DMS53 treated with DMSO at 0.1 percent for 48 hours (cell line): ENCODE measurements around the gene PHF21B.
A peak's percentile ranks its signal among the peaks of the same experiment; 100 is the strongest.
"Not testable (repeated sequence)": the region's sequence is repeated elsewhere in the genome, so short reads cannot be mapped to it uniquely, and the experiment has no call there.

ENCODE experiments used
- DNase-seq: peaks from one replicate; lab custom pipeline; 2025; ENCODE audit not compliant: unreplicated experiment; lab: John Stamatoyannopoulos, UW

Gene PHF21B

DNA sequence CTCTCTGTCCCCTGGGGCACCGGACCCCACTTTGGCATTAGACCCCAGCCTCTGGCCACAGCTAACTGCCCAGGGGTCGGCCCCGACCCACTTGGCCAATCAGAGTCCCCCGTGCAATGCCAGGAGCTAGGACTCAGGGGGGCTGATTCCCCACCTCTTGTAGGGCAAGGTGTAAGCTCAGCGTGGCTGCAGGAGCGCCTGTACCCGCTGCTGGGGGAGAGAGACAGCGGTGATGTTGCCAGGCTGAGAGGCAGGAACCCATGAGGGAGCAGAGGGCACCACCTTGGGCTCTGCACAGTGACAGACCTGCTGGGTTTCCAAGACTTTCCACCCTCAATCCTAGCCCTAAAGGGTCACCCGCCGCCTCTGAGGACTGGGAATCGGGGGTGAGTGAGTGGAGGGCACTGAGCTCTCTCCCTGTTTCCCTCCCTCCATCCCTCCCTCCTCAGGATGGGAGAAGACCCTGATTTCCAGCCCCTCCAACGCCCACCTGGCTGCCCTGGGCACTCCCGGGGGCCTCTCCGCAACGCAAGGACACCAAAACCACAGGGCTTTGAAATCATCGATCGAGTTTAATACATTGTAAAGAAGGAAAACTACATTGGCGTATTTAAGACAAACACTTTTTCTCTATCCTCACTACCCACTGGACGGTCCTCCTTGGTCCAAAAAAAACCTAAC lies 129.1 kb downstream of the PHF21B start:
- no peak for DNase-seq

DNA sequence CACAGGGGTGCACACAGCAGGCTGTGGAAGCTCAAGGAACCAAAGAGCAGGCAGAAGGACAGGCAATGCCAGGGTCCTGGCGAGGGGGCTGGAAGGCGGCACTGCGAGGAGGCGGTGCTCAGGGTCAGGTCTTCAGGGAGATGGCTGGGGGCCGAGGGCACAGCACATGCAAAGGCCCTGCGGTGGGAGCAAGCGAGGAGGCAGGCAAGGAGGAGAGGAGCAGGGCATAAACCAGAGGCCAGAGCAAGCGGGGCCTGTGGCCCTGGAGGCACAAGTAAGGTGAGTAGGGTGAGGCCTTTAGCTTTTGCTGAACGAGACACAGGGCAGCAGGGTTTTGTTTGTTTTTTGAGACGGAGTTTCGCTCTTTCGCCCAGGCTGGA lies 130.5 kb downstream of the PHF21B start:
- DNase-seq: no peak

DNA sequence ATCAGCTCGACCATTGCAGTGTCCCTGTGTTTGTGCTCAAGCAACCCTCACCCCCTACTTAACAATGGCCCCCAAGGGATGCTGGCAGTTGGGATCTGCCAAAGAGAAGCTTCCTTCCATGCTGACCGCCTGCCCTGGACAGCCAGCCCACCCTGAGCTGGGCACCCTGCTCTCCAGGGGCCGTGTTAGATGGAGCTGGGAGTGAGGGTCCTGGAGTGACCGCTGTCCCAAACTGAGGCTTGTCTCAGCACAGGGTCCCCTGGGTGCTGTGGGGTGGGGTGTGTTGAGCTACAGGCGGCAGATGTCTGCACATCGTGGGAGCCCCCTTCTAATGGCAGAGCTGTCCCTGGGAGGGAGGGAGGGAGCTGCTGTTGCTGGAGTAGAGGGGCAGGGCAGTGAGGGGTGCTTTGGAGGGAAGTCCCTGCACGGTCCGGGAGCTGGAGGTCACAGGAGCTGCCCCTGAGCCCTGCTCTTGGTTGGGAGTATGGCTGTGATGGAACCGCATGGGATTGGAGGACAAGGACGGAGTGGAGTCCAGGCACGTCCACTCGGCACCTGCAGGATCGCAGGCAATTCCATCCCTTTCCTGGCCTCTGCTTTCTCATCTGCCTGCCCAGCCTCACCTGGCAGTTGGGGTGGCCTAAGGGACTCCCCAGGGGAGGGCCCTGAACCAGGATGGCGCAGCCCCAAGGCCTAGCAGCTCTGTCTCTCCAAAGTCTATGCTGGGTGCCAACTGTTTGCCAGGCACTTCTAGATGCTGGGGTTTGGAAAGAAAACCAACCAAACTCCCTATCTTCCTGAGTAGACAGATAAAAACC lies 131.1 kb downstream of the PHF21B start:
- DNase-seq: no peak

DNA sequence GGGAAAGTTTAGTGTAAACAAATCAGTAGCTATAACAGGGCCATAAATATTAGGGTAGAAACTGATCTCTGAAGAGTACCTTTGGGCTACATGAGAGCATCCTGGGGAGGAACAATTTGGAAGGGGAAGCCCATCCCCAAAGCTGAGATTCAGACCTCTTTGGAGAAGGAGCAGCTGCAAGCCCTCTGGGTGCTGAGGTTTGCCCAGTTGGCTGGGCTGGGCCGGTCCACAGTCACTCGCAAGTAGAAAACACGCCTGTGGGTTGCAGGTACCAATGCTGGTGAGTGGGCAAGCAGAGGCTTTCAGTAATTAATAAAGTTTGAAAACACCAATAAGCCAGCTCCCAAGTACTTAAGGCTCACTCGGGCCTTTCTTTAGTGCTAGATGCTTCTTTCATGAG lies 132.9 kb downstream of the PHF21B start:
- DNase-seq: no peak

DNA sequence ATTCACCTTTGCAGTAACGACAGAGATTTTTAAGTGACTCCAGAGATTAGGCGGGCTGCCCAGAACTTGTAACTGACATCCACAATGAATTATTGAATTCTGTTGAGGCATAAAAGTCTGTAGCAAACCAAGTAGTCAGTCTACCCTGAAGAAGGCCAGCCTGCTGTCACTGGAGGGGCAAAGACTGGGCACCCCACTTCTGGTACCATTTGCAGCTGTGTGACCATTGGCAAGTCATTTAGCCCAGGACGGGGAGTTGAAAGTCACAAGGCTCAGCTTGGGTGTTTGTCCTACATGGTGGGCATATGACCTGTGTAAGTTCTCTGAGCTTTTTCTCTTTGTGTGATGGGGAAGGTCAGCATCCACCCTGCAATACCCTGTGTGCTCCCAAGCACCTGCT lies 138.0 kb downstream of the PHF21B start:
- no peak for DNase-seq

DNA sequence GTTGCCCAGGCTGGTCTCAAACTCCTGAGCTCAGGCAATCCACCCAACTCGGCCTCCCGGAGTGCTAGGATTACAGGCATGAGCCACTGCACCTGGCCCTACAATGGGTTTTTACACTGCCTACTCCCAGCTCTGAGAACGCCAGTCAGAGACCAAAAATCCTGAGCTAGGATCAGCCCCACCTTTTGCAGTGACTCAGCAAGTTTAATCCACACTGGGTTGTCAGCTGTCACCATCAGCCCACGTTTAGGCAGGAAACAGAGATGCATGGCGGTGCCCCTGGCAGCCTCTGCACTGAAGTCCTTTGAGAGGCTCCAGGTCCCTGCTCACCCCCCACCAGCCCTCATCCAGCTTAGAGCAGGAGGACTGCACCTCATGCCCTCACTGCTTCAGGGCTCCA lies 139.8 kb downstream of the PHF21B start:
- DNase-seq: peak; percentile 26

DNA sequence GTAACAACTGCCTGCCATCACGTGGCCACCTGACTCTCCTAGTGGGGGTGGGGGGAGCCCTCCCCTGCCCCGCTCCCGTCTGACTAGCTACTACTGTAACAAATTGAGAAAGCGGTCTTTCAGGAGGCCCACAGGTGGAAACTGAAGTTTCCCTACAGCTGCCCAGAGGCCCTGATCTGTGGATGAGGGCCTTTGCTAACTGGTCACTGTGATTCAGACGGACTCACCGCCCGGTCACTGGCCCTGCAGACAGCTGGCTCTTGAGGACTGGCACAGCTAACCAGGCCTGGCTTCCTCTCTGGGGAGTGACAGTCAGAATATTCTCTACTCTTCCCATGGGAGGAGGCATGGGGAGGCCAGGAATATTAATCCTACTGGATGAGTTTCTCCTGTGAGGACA lies 140.6 kb downstream of the PHF21B start:
- no peak for DNase-seq

DNA sequence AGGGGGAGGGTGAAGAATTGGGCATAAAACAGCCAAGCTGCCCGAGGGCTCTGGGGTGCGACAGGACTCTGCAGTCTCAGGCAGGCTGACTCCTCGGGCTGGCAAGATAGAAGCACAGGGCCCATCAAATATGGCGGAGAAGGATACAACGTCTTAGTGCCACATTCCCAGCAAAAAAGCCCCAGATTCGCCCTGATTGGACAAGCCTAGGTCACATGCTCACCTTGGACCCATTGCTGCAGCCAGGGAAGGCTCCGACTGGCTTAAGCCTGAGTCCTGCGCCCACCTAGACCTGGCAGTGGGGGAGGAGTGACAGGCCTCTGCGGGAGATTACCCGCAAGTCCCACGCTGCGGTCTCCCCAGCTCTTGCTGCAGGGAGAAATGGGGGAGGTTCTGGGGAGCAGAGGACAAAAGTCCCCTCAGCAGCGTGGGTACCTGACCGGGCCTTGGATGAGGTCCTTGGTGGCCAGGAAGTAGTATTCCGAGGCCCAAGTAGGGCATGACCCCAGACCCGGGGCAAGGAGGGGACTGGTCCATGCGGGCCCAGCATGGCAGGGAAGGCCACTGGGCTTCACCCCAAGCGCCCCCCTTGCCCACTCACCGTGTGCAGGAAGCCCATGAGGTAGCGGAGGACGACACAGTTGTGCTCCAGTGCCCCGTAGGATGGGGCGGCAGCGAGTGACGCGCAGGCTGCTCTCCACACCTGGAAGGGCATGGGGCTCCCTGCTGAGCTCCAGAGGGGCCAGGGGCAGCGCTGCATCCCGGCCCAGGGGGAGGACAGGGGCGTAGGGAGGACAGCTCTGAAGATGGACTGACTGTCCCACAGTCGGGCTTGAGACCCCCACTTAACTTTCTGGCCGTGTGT lies 144.4 kb downstream of the PHF21B start:
- no peak for DNase-seq

DNA sequence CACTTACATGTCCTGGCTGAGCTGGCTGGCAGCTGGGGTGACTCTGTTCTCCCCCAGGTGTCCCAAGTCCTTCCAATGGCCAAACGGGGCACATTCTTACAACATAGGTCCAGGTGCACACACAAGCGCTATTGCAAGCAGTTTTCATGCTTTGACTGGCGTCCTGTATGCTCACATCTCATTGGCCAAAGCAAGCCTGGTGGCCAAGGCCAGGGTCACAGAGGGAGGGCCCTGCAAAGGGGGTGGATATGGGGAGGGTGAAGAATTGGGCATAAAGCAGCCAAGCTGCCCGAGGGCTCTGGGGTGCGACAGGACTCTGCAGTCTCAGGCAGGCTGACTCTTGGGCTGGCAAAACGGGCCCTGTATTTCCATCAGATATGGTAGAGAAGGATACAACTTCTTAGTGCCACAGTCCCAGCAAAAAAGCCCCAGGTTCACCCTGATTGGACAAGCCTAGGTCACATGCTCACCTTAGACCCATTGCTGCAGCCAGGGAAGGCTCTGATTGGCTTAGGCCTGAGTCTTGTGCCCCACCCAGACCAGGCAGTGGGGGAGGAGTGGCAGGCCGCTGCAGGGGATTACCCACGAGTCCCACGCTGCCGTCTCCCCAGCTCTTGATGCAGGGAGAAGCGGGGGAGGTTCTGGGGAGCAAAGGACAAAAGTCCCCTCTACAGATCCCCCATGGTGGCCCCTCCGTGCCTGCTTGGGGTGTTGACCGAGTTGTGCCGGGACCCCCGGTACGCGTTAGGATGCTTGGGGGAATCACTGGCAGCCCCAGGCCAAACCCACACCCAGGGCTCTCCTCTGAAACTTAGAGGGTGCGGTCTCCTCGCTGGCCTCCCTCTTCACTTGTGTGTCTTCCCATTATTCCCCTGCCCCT lies 146.6 kb downstream of the PHF21B start:
- DNase-seq: no peak

DNA sequence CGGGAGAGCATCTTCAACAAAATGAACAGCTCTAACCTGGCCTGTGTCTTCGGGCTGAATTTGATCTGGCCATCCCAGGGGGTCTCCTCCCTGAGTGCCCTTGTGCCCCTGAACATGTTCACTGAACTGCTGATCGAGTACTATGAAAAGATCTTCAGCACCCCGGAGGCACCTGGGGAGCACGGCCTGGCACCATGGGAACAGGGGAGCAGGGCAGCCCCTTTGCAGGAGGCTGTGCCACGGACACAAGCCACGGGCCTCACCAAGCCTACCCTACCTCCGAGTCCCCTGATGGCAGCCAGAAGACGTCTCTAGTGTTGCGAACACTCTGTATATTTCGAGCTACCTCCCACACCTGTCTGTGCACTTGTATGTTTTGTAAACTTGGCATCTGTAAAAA lies 147.5 kb downstream of the PHF21B start:
- DNase-seq: no peak

DNA sequence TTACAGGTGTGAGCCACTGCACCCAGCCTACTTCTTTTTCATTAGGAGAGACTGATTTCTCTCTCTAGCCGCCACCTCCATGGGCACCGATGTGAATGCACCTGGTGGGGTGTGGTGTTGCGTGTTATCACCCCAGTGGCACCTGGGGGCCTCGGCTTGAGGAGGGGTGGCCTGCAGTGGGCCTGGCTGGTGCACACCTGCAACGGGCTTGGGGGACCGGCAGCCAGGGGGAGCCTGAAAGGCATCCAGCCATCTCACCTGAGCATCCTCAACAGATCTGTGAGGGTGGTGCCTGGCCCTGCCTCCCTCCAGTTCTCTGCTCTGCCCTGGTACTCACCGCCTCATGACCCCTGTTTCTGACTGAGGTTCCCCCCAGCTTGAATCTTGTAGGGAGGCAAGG lies 148.6 kb downstream of the PHF21B start:
- no peak for DNase-seq

DNA sequence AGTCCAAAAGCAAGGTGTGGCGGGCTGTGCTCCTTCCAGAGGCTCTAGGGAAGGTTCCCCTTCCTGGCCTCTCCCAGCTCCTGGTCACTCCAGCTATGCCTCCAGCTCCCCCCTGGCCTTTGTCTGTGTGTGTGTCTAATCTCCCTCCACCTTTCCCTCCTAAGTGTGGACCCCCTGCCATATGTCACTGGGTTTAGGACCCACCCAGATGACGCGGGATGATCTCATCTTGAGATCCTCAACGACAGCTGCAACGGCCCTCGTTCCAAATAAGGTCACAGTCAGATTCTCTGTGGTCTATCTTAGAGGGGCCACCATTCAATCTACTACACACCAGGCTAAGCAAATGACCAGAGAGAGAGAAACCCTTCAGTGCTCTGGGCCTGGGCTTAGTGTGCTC lies 149.5 kb downstream of the PHF21B start:
- DNase-seq: no peak

DNA sequence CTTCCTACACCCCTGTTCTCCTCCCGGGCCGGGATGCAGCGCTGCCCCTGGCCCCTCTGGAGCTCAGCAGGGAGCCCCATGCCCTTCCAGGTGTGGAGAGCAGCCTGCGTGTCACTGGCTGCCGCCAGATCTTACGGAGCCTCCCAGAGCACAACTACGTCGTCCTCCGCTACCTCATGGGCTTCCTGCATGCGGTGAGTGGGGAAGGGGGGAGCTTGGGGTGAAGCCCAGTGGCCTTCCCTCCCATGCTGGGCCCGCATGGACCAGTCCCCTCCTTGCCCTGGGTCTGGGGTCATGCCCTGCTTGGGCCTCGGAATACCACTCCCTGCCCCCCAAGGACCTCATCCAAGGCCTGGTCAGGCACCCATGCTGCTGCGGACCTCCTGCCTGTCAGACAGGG lies 150.2 kb downstream of the PHF21B start:
- DNase-seq: no peak

DNA sequence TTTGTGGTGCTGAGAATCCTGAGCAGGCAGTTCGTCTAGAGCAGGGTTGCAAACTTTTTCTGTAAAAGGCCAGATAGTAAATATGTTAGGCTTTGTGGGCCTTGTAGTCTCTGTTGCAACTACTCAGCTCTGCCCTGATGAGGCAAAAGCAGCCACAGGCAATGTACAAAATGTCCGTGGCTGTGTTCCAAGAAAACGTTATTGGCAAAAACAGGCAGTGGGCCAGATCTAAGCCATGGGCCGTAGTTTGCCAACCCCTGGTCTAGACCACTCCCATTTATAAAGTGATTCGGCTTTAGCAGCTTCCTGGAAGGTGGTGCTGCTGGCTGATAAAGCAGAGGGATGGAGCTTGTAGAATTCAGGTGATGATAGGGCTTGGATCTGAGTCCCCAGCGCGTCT lies 151.0 kb downstream of the PHF21B start:
- DNase-seq: not testable (repeated sequence)

DNA sequence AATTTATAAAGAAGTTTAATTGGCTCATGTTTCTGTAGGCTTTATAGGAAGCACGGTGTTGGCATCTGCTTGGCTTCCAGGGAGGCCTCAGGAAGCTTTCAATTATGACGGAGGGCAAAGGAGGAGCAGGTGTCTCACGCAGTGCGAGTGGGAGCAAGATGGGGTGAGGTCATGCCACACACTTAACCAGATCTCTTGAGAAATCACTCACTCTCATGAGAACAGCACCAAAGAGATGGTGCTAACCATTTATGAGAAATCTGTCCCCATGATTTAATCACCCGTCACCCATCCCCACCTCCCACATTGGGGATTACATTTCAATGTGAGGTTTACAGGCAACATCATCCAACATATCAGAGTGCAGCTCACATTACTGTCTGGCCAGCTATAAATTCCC lies 153.9 kb downstream of the PHF21B start:
- DNase-seq: no peak

DNA sequence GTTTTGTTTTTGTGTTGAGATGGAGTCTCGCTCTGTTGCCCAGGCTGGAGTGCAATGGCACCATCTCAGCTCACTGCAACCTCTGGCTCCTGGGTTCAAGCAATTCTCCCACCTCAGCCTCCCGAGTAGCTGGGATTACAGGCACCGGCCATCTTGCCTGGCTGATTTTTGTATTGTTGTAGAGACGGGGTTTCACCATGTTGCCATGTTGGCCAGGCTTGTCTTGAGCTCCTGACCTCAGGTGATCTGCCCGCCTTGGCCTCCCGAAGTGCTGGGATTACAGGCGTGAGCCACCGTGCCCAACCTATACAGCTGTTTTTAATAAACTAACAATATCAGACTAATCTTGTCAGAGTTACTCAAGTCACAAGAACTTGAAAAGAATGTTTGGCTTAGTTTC lies 155.2 kb downstream of the PHF21B start:
- DNase-seq: not testable (repeated sequence)

DNA sequence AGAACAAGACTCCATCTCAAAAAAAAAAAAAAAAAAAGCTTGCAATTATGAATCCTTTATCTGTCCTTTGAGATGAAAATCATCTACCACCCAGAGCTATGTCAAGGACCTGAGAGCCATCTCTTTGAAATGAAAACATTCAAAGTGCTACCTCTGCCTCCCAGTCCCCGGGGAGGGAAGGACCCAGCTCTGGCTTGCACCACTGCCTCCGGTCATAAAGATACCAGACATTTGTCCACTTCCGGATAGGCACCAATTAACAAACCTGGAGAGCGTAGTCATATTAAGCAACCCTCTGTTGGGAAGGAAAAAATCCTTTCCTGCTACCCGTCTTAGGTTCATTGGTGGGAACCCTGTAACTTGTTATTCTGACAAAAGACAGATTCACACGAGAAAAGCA lies 158.9 kb downstream of the PHF21B start:
- DNase-seq: no peak

DNA sequence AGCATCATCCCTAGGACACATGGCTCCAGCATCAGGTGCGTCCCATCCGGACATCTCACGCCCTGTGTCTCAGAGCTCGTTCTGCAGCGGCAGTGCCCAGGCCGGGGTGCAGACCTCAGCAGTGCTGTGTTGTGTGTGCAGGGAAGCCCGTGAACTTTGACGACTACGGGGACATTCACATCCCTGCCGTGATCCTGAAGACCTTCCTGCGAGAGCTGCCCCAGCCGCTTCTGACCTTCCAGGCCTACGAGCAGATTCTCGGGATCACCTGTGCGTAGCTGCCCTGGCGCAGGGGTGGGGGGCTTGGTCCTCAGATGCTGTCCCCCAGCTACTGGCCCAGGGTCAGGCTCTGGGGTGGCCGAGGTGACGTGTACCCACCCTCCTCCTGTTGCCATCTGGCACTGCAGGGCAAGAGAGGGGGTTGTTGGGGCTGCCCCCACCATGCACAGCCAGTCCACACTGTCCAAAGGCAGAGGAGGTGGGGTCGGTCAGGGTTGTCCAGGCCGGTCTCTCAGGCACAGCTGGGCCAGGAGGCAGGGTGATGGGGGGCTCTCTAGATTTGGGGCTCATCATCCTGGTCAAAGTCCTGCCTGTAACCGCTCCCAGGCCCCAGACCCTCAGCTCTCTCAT lies 160.9 kb downstream of the PHF21B start:
- no peak for DNase-seq

DNA sequence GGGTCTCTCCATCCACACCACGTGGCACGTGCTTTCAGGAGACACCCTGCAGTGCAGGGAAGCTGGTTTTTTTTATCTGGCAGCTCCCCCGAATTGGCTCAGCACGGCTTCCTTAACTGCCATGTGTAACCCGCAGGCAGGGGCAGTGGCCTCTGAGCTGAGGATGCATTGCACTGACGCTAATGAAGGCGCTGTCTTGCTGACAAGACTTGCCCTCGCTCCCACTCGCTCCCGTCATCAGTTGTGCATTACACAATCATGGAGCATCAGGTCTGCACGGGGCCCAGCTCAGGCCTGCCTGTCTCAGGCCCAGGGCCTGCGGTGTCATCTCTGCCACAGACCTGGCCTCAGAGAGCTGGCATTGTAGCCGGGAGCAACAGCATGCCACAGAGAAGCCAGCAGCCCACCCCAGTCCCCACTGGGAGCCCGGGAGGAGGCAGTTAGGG lies 161.5 kb downstream of the PHF21B start:
- DNase-seq: no peak

DNA sequence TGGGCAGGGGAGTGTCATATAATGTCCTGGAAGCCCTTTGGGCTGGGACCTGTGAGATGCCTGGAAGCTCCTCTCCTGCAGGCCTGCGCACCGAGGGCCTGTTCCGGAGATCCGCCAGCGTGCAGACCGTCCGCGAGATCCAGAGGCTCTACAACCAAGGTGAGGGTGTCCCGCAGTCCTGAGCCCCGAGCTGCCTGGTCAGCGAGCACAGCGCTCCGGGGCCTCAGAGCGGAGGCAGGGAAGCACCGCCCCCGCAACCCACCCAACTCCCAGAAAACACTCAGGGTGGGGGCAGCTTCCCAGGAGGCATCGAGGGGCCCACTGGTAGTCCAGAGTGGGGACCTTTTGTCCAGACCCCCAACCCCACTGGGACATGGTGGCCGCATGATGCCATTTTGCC lies 161.9 kb downstream of the PHF21B start:
- no peak for DNase-seq
